B cell (primary cell): ENCODE data around the gene CARD10. TPM values are rescaled to one million over a fixed set of nuclear protein-coding genes. Genes with fewer than 3 reads are reported as not detected.

Experiments used
- ATAC-seq: fragments of 200-7000 bp; cut with Tn5 transposase; one replicate; pipeline ENCODE4 v1.10.0; 2021; ENCODE audit warnings: low read depth, mild to moderate bottlenecking, moderate number of reproducible peaks, moderate library complexity
- CTCF ChIA-PET: fragments of 350-600 bp; sonication (Branson Sonifier 250); formaldehyde crosslinking; loops from one replicate; lab custom pipeline; 2021; ENCODE audit warnings: antibody characterized with exemption, inconsistent platforms; lab: Charles Lee
- POLR2A ChIA-PET: fragments of 350-600 bp; sonication (Branson Sonifier 250); formaldehyde crosslinking; loops from one replicate; lab custom pipeline; 2021; ENCODE audit warnings: antibody characterized with exemption; lab: Charles Lee
- DNase-seq: peaks from one replicate; pipeline ENCODE4 v3.0.0; 2013
- H2AFZ ChIP-seq: 2 replicates; pipeline ENCODE4 v1.6.1; 2012; ENCODE audit warnings: mild to moderate bottlenecking, low read depth, low read length; ENCODE audit not compliant: insufficient read depth, poor library complexity, severe bottlenecking
- H3K27ac ChIP-seq, 2 donors: 1 replicate in 1 of 2; 2 replicates in 1 of 2; pipeline ENCODE4 v1.5.1; 2012 to 2013; ENCODE audit warnings: low read length in 2 of 2, mild to moderate bottlenecking in 2 of 2, moderate library complexity in 1 of 2
- H3K27me3 ChIP-seq, 4 experiments: fragments of 200-600 bp in 1 of 4; sonication (generic) in 1 of 4; replicated peaks in 1 of 4; 1 replicate in 2 of 4; 2 replicates in 2 of 4; pipeline versions ENCODE4 v1.6.1 to v1.7.0; 2013 to 2016; ENCODE audit warnings: low read length in 3 of 4, mild to moderate bottlenecking in 2 of 4, mixed read lengths in 1 of 4, moderate library complexity in 1 of 4; ENCODE audit not compliant: insufficient read depth in 4 of 4, control insufficient read depth in 3 of 4; ENCODE audit errors: control extremely low read depth in 1 of 4
- H3K36me3 ChIP-seq, 2 experiments: replicated peaks in 1 of 2; 1 replicate in 1 of 2; 2 replicates in 1 of 2; pipeline versions ENCODE4 v1.6.1 to v1.7.1; 2013; ENCODE audit warnings: low read length in 1 of 2; ENCODE audit not compliant: insufficient read depth in 2 of 2, control insufficient read depth in 1 of 2; ENCODE audit errors: control extremely low read depth in 1 of 2, extremely low read depth in 1 of 2
- H3K4me1 ChIP-seq, 2 donors: fragments of 200-600 bp in 1 of 2; sonication (generic) in 1 of 2; 1 replicate in 1 of 2; 2 replicates in 1 of 2; pipeline versions ENCODE4 v1.5.1 to v1.6.1; 2013 to 2017; ENCODE audit warnings: low read length in 2 of 2; ENCODE audit not compliant: control insufficient read depth in 2 of 2, insufficient read depth in 2 of 2
- H3K4me2 ChIP-seq: replicated peaks from 2 replicates; pipeline ENCODE3; 2012; ENCODE audit warnings: mild to moderate bottlenecking, low read depth, low read length; ENCODE audit not compliant: poor library complexity, severe bottlenecking
- H3K4me3 ChIP-seq, 5 experiments: fragments of 200-600 bp in 1 of 5; sonication (generic) in 1 of 5; 1 replicate in 3 of 5; 2 replicates in 2 of 5; pipeline versions ENCODE4 v1.5.1 to v1.7.0; 2011 to 2016; ENCODE audit warnings: low read length in 4 of 5, mild to moderate bottlenecking in 4 of 5, low read depth in 2 of 5, control low read depth in 1 of 5, moderate library complexity in 1 of 5; ENCODE audit not compliant: insufficient read depth in 1 of 5; ENCODE audit errors: control extremely low read depth in 1 of 5, extremely low read depth in 1 of 5
- H3K79me2 ChIP-seq: fragments of 200-600 bp; sonication (generic); one replicate; pipeline ENCODE4 v1.6.0; 2016; ENCODE audit warnings: low read length; ENCODE audit not compliant: control insufficient read depth, insufficient read depth
- H3K9ac ChIP-seq: fragments of 200-600 bp; sonication (generic); 2 replicates; pipeline ENCODE4 v1.6.1; 2017; ENCODE audit warnings: mild to moderate bottlenecking, low read length, moderate library complexity
- H3K9me3 ChIP-seq, 3 donors: one replicate each; pipeline versions ENCODE4 v1.6.1 to v1.7.1; 2013; ENCODE audit warnings: low read length in 2 of 3; ENCODE audit not compliant: control insufficient read depth in 2 of 3, insufficient read depth in 1 of 3; ENCODE audit errors: control extremely low read depth in 1 of 3
- H4K20me1 ChIP-seq: 2 replicates; pipeline ENCODE4 v1.6.0; 2012; ENCODE audit warnings: mild to moderate bottlenecking, low read length; ENCODE audit not compliant: insufficient read depth, control insufficient read depth, poor library complexity, severe bottlenecking
- H3K27ac Mint-ChIP-seq: one replicate; pipeline ENCODE4 v1.8.0; 2021; ENCODE audit warnings: mixed read lengths
- H3K27me3 Mint-ChIP-seq: one replicate; pipeline ENCODE4 v1.8.0; 2021; ENCODE audit warnings: mixed read lengths
- H3K4me1 Mint-ChIP-seq: one replicate; pipeline ENCODE4 v1.8.0; 2021; ENCODE audit warnings: mixed read lengths
- H3K4me3 Mint-ChIP-seq: one replicate; pipeline ENCODE4 v1.8.0; 2021; ENCODE audit warnings: mixed read lengths
- H3K9me3 Mint-ChIP-seq: one replicate; pipeline ENCODE4 v1.8.0; 2022; ENCODE audit warnings: mixed read lengths; ENCODE audit not compliant: insufficient read depth
- CTCF ChIP-seq: fragments of 200-600 bp; IDR thresholded peaks from one replicate; pipeline ENCODE4 v1.8.0; 2022; ENCODE audit warnings: antibody characterized with exemption, mild to moderate bottlenecking
- EZH2 ChIP-seq: IDR thresholded peaks from 2 replicates; pipeline ENCODE4 v1.6.1; 2012; ENCODE audit warnings: borderline replicate concordance, low read depth, mild to moderate bottlenecking, moderate library complexity, low read length; ENCODE audit not compliant: insufficient read depth, poor library complexity, severe bottlenecking
- WGBS: methylation state at CpG from one replicate; pipeline ENCODE4 v1.1.5; 2013; ENCODE audit warnings: missing lambda C conversion rate; ENCODE audit not compliant: insufficient coverage; 5-methylcytosine and 5-hydroxymethylcytosine counted together
- intact Hi-C: fragments of 100-400 bp; cut with micrococcal nuclease; formaldehyde crosslinking; loops from one replicate; pipeline ENCODE4 v1.10.0; 2022
- polyA plus RNA-seq: library from polyadenylated mRNA; depleted of rRNA; stranded (reverse); fragments of >200 nt; gene quantifications from 2 replicates; pipeline ENCODE4 v1.2.3, GENCODE V29; 2012
- total RNA-seq, 2 donors: library from RNA; stranded (reverse); fragments of 120-200 nt in 1 of 2; gene quantifications; 1 replicate in 1 of 2; 2 replicates in 1 of 2; pipeline versions ENCODE4 v1.2.3 to v1.2.4, GENCODE V29; 2013 to 2022

Gene CARD10
- total and polyA plus RNA-seq, 2 donors (not counting 1 experiment from before 2014, with no cell fraction given) = not detected

GRCh38 chr22:37474447-37475090 lies 44.6 kb downstream of the CARD10 start:
- CTCF ChIA-PET = interaction anchor here (0.7 to 5.4 kb wide), 5 partner anchors 12 to 93 kb away, joined by 3 to 103 read pairs (median 5); partner anchors contain the start of gene MFNG
- peaks cover 3 to 74% of the 10 kb centered on the region in 2 experiments for H3K36me3 ChIP-seq

More at GRCh38 chr22:37474447-37475090, 44.6 kb downstream of the CARD10 start:
- Histone ChIP-seq H3K27me3 (no peaks in the 10 kb centered on the region), H4K20me1 (peaks cover 70% of the 10 kb centered on the region), H3K27ac (no peak overlapping the region), H3K9ac (no peak overlapping the region), H3K4me3 (no peak overlapping the region), H3K4me1 (no peaks in the 10 kb centered on the region), H3K79me2 (peaks cover under 1% of the 10 kb centered on the region), H3K9me3 (peaks cover 0 to 2% (median 0%) of the 10 kb centered on the region in 3 donors), H3K4me2 (no peak overlapping the region), H2AFZ (no peak overlapping the region)
- TF ChIP-seq EZH2 (no peak), CTCF (no peak)
- Mint-ChIP-seq H3K27me3 (no peaks in the 10 kb centered on the region), H3K4me3 (no peak overlapping the region), H3K9me3 (no peaks in the 10 kb centered on the region), H3K27ac (no peak overlapping the region), H3K4me1 (peaks cover 3% of the 10 kb centered on the region)
- DNase-seq (no peak), ATAC-seq (no peak)
- intact Hi-C loops = no loop called here
- WGBS = 98% methylated on average over 5 of the region's 11 CpGs
- POLR2A ChIA-PET = no interaction called here
